ENCODE data around the gene MUC5B. TPM values are rescaled to one million over a fixed set of nuclear protein-coding genes. Genes with fewer than 3 reads are reported as not detected.

MUC5B gene
- total and polyA plus RNA-seq, 2 donors (not counting 1 experiment from before 2014, with no cell fraction given): not detected

DNA sequence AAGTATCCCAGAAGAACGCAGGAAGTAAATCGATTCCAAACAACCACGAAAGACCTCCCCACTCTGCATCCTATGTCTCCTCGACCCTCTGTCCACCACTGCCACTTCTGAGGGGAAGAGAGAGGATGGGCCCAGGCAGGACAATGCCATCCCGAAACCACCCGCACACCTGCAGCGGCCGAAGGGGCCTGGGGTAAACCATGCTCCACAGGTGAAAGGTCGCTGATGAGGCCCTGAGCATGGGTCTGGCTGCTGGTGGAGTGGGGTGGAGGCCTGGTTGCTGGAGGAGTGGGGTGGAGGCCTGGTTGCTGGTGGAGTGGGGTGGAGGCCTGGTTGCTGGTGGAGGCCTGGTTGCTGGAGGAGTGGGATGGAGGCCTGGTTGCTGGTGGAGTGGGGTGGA, 73.4 kb downstream of the MUC5B start:
- Histone ChIP-seq H4K20me1 (ENCODE audit: control insufficient read depth, extremely low read depth, insufficient read depth, low read length) (no peaks in the 10 kb centered on the region), H3K27me3 (ENCODE audit: control insufficient read depth, insufficient read depth, low read length) (no peaks in the 10 kb centered on the region), H2AFZ (ENCODE audit: low read length) (no peak overlapping the region), H3K36me3 (ENCODE audit: control insufficient read depth, insufficient read depth, low read length) (peaks cover 2% of the 10 kb centered on the region), H3K9ac (ENCODE audit: insufficient read depth, low read length) (no peak overlapping the region), H3K4me3 (replicated peaks in 1 of 4; ENCODE audit: control extremely low read depth in 1 of 4, insufficient read depth in 1 of 4, low read depth in 3 of 4, low read length in 4 of 4) (no peak overlapping the region), H3K4me1 (ENCODE audit: control insufficient read depth, extremely low read depth, insufficient read depth, low read length) (no peaks in the 10 kb centered on the region), H3K4me2 (ENCODE audit: extremely low read depth, insufficient read depth, low read length) (no peak overlapping the region), H3K79me2 (ENCODE audit: control insufficient read depth, insufficient read depth, low read length) (peaks cover 25% of the 10 kb centered on the region), H3K9me3 (ENCODE audit: control insufficient read depth, insufficient read depth, low read depth, low read length) (no peaks in the 10 kb centered on the region), H3K27ac (ENCODE audit: insufficient read depth, low read length) (no peak overlapping the region)
- no peak for DNase-seq (ENCODE audit: low read depth in 2 of 2)
- no peak for TF ChIP-seq EZH2 (IDR thresholded peaks at IDR 0.05; ENCODE audit: low read length, missing control alignments)
- TF ChIP-seq, protein P1, sequence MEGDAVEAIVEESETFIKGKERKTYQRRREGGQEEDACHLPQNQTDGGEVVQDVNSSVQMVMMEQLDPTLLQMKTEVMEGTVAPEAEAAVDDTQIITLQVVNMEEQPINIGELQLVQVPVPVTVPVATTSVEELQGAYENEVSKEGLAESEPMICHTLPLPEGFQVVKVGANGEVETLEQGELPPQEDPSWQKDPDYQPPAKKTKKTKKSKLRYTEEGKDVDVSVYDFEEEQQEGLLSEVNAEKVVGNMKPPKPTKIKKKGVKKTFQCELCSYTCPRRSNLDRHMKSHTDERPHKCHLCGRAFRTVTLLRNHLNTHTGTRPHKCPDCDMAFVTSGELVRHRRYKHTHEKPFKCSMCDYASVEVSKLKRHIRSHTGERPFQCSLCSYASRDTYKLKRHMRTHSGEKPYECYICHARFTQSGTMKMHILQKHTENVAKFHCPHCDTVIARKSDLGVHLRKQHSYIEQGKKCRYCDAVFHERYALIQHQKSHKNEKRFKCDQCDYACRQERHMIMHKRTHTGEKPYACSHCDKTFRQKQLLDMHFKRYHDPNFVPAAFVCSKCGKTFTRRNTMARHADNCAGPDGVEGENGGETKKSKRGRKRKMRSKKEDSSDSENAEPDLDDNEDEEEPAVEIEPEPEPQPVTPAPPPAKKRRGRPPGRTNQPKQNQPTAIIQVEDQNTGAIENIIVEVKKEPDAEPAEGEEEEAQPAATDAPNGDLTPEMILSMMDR (conservative IDR thresholded peaks at IDR 0.05 in 1 of 2, IDR thresholded peaks at IDR 0.05 in 1 of 2; ENCODE audit: low read depth in 1 of 2, low read length in 2 of 2): no peak

GRCh38 chr11:1297011-1297575, 74.2 kb downstream of the MUC5B start:
- Histone ChIP-seq H2AFZ (ENCODE audit: low read length) (no peak overlapping the region), H3K36me3 (ENCODE audit: control insufficient read depth, insufficient read depth, low read length) (peaks cover 2% of the 10 kb centered on the region), H3K27ac (ENCODE audit: insufficient read depth, low read length) (no peak overlapping the region), H3K4me1 (ENCODE audit: control insufficient read depth, extremely low read depth, insufficient read depth, low read length) (no peaks in the 10 kb centered on the region), H3K4me2 (ENCODE audit: extremely low read depth, insufficient read depth, low read length) (no peak overlapping the region), H3K27me3 (ENCODE audit: control insufficient read depth, insufficient read depth, low read length) (no peaks in the 10 kb centered on the region), H3K79me2 (ENCODE audit: control insufficient read depth, insufficient read depth, low read length) (peaks cover 33% of the 10 kb centered on the region), H3K4me3 (replicated peaks in 1 of 4; ENCODE audit: control extremely low read depth in 1 of 4, insufficient read depth in 1 of 4, low read depth in 3 of 4, low read length in 4 of 4) (no peak overlapping the region), H4K20me1 (ENCODE audit: control insufficient read depth, extremely low read depth, insufficient read depth, low read length) (no peaks in the 10 kb centered on the region), H3K9ac (ENCODE audit: insufficient read depth, low read length) (no peak overlapping the region), H3K9me3 (ENCODE audit: control insufficient read depth, insufficient read depth, low read depth, low read length) (no peaks in the 10 kb centered on the region)
- DNase-seq (ENCODE audit: low read depth in 2 of 2): no peak
- no peak for TF ChIP-seq EZH2 (IDR thresholded peaks at IDR 0.05; ENCODE audit: low read length, missing control alignments)
- TF ChIP-seq, protein P1 (conservative IDR thresholded peaks at IDR 0.05 in 1 of 2, IDR thresholded peaks at IDR 0.05 in 1 of 2; ENCODE audit: low read depth in 1 of 2, low read length in 2 of 2): no peak

DNA sequence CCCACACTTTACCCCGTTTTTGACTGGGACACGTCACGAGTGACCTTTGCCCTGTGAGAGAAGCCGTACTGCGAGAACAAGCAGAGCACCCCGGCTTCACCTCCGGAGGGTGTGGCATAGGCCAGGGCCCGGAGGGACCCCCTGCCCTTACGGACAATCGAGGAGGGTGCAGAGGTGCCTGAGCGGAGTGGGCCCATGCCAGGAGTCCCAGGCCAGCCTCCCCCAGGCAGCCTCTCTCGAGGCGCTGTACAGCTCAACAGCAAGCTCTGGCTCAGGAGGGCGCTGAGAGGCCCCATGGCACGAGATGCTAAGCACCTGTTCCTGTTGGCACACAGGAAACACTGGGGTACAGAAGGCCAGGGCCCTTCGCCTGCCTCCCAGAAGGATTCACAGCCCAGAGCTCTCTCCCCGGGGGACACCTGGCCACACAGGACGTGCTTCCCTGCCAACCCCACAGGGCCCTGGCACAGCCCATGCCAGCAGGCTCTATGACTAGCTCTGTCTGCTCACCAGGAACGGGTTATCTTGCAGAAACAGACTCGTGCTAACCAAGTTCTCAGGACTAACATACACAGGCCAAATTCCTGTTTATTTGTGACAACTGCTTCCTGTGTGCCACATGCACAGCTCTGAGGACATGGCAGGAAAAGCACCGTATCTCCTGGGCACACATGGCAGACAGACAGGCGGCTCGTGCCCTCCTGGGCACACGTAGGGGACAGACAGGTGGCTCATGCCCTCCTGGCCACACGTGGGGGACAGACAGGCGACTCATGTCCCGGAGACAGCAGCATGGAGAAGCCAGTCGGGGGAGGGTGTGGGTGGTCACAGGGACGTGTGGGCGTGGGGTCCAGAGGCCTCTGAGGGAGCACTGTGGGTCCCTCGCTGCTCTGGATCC, 75.0 kb downstream of the MUC5B start:
- Histone ChIP-seq H3K36me3 (ENCODE audit: control insufficient read depth, insufficient read depth, low read length) (peaks cover 2% of the 10 kb centered on the region), H3K9me3 (ENCODE audit: control insufficient read depth, insufficient read depth, low read depth, low read length) (no peaks in the 10 kb centered on the region), H3K4me1 (ENCODE audit: control insufficient read depth, extremely low read depth, insufficient read depth, low read length) (no peaks in the 10 kb centered on the region), H3K27ac (ENCODE audit: insufficient read depth, low read length) (no peak overlapping the region), H3K4me2 (ENCODE audit: extremely low read depth, insufficient read depth, low read length) (no peak overlapping the region), H4K20me1 (ENCODE audit: control insufficient read depth, extremely low read depth, insufficient read depth, low read length) (no peaks in the 10 kb centered on the region), H2AFZ (ENCODE audit: low read length) (no peak overlapping the region), H3K9ac (ENCODE audit: insufficient read depth, low read length) (no peak overlapping the region), H3K4me3 (replicated peaks in 1 of 4; ENCODE audit: control extremely low read depth in 1 of 4, insufficient read depth in 1 of 4, low read depth in 3 of 4, low read length in 4 of 4) (no peak overlapping the region), H3K79me2 (ENCODE audit: control insufficient read depth, insufficient read depth, low read length) (peaks cover 40% of the 10 kb centered on the region), H3K27me3 (ENCODE audit: control insufficient read depth, insufficient read depth, low read length) (no peaks in the 10 kb centered on the region)
- TF ChIP-seq EZH2 (IDR thresholded peaks at IDR 0.05; ENCODE audit: low read length, missing control alignments): no peak
- TF ChIP-seq, protein P1 (conservative IDR thresholded peaks at IDR 0.05 in 1 of 2, IDR thresholded peaks at IDR 0.05 in 1 of 2; ENCODE audit: low read depth in 1 of 2, low read length in 2 of 2): no peak
- DNase-seq (ENCODE audit: low read depth in 2 of 2): no peak
